Measurements from ENCODE around the gene WDR62.
"Not testable (repeated sequence)": the region's sequence is repeated elsewhere in the genome, so short reads cannot be mapped to it uniquely, and the experiment has no call there.

The WDR62 gene

GRCh38 chr19:36058481-36059179 lies 3.9 kb downstream of the WDR62 start:
- Histone ChIP-seq H3K9ac (ENCODE audit: low read depth in 1 of 2, low read length in 2 of 2) (no peak overlapping the region), H3K4me1 (ENCODE audit: control insufficient read depth in 1 of 2, insufficient read depth in 2 of 2, low read length in 2 of 2) (peaks cover 14 to 21% of the 10 kb centered on the region in 2 donors), H3K27ac (ENCODE audit: low read depth, low read length) (no peak overlapping the region)

GRCh38 chr19:36059180-36059910 lies 4.6 kb downstream of the WDR62 start:
- H3K27me3 ChIP-seq (ENCODE audit: control insufficient read depth in 1 of 2, insufficient read depth in 2 of 2, low read length in 2 of 2) = no peaks in the 10 kb centered on the region
- H3K27ac ChIP-seq (ENCODE audit: low read depth, low read length) = no peak overlapping the region
- H3K9ac ChIP-seq (ENCODE audit: low read depth in 1 of 2, low read length in 2 of 2) = no peak overlapping the region

More at GRCh38 chr19:36058481-36059179, 3.9 kb downstream of the WDR62 start:
- Histone ChIP-seq H3K27me3 (ENCODE audit: control insufficient read depth in 1 of 2, insufficient read depth in 2 of 2, low read length in 2 of 2) (no peaks in the 10 kb centered on the region), H3K4me3 (ENCODE audit: low read depth in 1 of 2, low read length in 2 of 2) (no peak overlapping the region), H3K9me3 (ENCODE audit: control insufficient read depth in 1 of 2, low read length in 2 of 2) (no peaks in the 10 kb centered on the region), H3K36me3 (ENCODE audit: control insufficient read depth in 1 of 2, insufficient read depth in 2 of 2, low read length in 2 of 2) (peaks cover 0 to 4% of the 10 kb centered on the region in 2 donors)

GRCh38 chr19:36060430-36060829 lies 5.7 kb downstream of the WDR62 start:
- H3K4me1 ChIP-seq (ENCODE audit: control insufficient read depth in 1 of 2, insufficient read depth in 2 of 2, low read length in 2 of 2) = peaks cover 8 to 17% of the 10 kb centered on the region in 2 donors
- no peak overlapping the region for H3K4me3 ChIP-seq (ENCODE audit: low read depth in 1 of 2, low read length in 2 of 2)
- H3K9ac ChIP-seq (ENCODE audit: low read depth in 1 of 2, low read length in 2 of 2) = no peak overlapping the region
- no peaks in the 10 kb centered on the region for H3K9me3 ChIP-seq (ENCODE audit: control insufficient read depth in 1 of 2, low read length in 2 of 2)
- H3K27ac ChIP-seq (ENCODE audit: low read depth, low read length) = no peak overlapping the region
- H3K36me3 ChIP-seq (ENCODE audit: control insufficient read depth in 1 of 2, insufficient read depth in 2 of 2, low read length in 2 of 2) = peaks cover 0 to 4% of the 10 kb centered on the region in 2 donors
- no peaks in the 10 kb centered on the region for H3K27me3 ChIP-seq (ENCODE audit: control insufficient read depth in 1 of 2, insufficient read depth in 2 of 2, low read length in 2 of 2)

More at GRCh38 chr19:36059180-36059910, 4.6 kb downstream of the WDR62 start:
- H3K4me3 ChIP-seq (ENCODE audit: low read depth in 1 of 2, low read length in 2 of 2) = no peak overlapping the region
- H3K9me3 ChIP-seq (ENCODE audit: control insufficient read depth in 1 of 2, low read length in 2 of 2) = no peaks in the 10 kb centered on the region
- H3K4me1 ChIP-seq (ENCODE audit: control insufficient read depth in 1 of 2, insufficient read depth in 2 of 2, low read length in 2 of 2) = peaks cover 14 to 21% of the 10 kb centered on the region in 2 donors
- H3K36me3 ChIP-seq (ENCODE audit: control insufficient read depth in 1 of 2, insufficient read depth in 2 of 2, low read length in 2 of 2) = peaks cover 0 to 4% of the 10 kb centered on the region in 2 donors

- no peak overlapping the region for H3K9ac ChIP-seq (ENCODE audit: low read depth in 1 of 2, low read length in 2 of 2)
- H3K4me3 ChIP-seq (ENCODE audit: low read depth in 1 of 2, low read length in 2 of 2) = no peak overlapping the region
- H3K27me3 ChIP-seq (ENCODE audit: control insufficient read depth in 1 of 2, insufficient read depth in 2 of 2, low read length in 2 of 2) = no peaks in the 10 kb centered on the region
- no peak overlapping the region for H3K27ac ChIP-seq (ENCODE audit: low read depth, low read length)
- H3K4me1 ChIP-seq (ENCODE audit: control insufficient read depth in 1 of 2, insufficient read depth in 2 of 2, low read length in 2 of 2) = peaks cover 5 to 12% of the 10 kb centered on the region in 2 donors
- H3K9me3 ChIP-seq (ENCODE audit: control insufficient read depth in 1 of 2, low read length in 2 of 2) = no peaks in the 10 kb centered on the region
- H3K36me3 ChIP-seq (ENCODE audit: control insufficient read depth in 1 of 2, insufficient read depth in 2 of 2, low read length in 2 of 2) = peaks cover 0 to 7% of the 10 kb centered on the region in 2 donors
Observed at GRCh38 chr19:36061367-36061766, 6.7 kb downstream of the WDR62 start.

- no peak overlapping the region for H3K9ac ChIP-seq (ENCODE audit: low read depth in 1 of 2, low read length in 2 of 2)
- H3K4me3 ChIP-seq (ENCODE audit: low read depth in 1 of 2, low read length in 2 of 2) = no peak overlapping the region
Observed at GRCh38 chr19:36064826-36065225, 10.1 kb downstream of the WDR62 start.

GRCh38 chr19:36067681-36068080 lies 13.0 kb downstream of the WDR62 start:
- Histone ChIP-seq H3K36me3 (ENCODE audit: control insufficient read depth in 1 of 2, insufficient read depth in 2 of 2, low read length in 2 of 2) (peaks cover 3 to 5% of the 10 kb centered on the region in 2 donors), H3K9me3 (ENCODE audit: control insufficient read depth in 1 of 2, low read length in 2 of 2) (no peaks in the 10 kb centered on the region), H3K27ac (ENCODE audit: low read depth, low read length) (no peak overlapping the region), H3K9ac (ENCODE audit: low read depth in 1 of 2, low read length in 2 of 2) (no peak overlapping the region), H3K27me3 (ENCODE audit: control insufficient read depth in 1 of 2, insufficient read depth in 2 of 2, low read length in 2 of 2) (no peaks in the 10 kb centered on the region), H3K4me1 (ENCODE audit: control insufficient read depth in 1 of 2, insufficient read depth in 2 of 2, low read length in 2 of 2) (no peaks in the 10 kb centered on the region), H3K4me3 (ENCODE audit: low read depth in 1 of 2, low read length in 2 of 2) (no peak overlapping the region)

More at GRCh38 chr19:36064826-36065225, 10.1 kb downstream of the WDR62 start:
- Histone ChIP-seq H3K4me1 (ENCODE audit: control insufficient read depth in 1 of 2, insufficient read depth in 2 of 2, low read length in 2 of 2) (no peaks in the 10 kb centered on the region), H3K9me3 (ENCODE audit: control insufficient read depth in 1 of 2, low read length in 2 of 2) (no peaks in the 10 kb centered on the region), H3K27me3 (ENCODE audit: control insufficient read depth in 1 of 2, insufficient read depth in 2 of 2, low read length in 2 of 2) (no peaks in the 10 kb centered on the region), H3K27ac (ENCODE audit: low read depth, low read length) (no peak overlapping the region), H3K36me3 (ENCODE audit: control insufficient read depth in 1 of 2, insufficient read depth in 2 of 2, low read length in 2 of 2) (peaks cover 5 to 6% of the 10 kb centered on the region in 2 donors)

- H3K4me3 ChIP-seq (ENCODE audit: low read depth in 1 of 2, low read length in 2 of 2); H3K9ac ChIP-seq (ENCODE audit: low read depth in 1 of 2, low read length in 2 of 2); H3K4me1 ChIP-seq (ENCODE audit: control insufficient read depth in 1 of 2, insufficient read depth in 2 of 2, low read length in 2 of 2); H3K9me3 ChIP-seq (ENCODE audit: control insufficient read depth in 1 of 2, low read length in 2 of 2); H3K27me3 ChIP-seq (ENCODE audit: control insufficient read depth in 1 of 2, insufficient read depth in 2 of 2, low read length in 2 of 2); H3K36me3 ChIP-seq (ENCODE audit: control insufficient read depth in 1 of 2, insufficient read depth in 2 of 2, low read length in 2 of 2); H3K27ac ChIP-seq (ENCODE audit: low read depth, low read length): not testable (repeated sequence)
Observed at GRCh38 chr19:36068810-36069499, 14.3 kb downstream of the WDR62 start.

GRCh38 chr19:36072081-36072480 lies 17.4 kb downstream of the WDR62 start:
- no peak overlapping the region for H3K27ac ChIP-seq (ENCODE audit: low read depth, low read length)
- H3K9ac ChIP-seq (ENCODE audit: low read depth in 1 of 2, low read length in 2 of 2) = no peak overlapping the region
- no peaks in the 10 kb centered on the region for H3K27me3 ChIP-seq (ENCODE audit: control insufficient read depth in 1 of 2, insufficient read depth in 2 of 2, low read length in 2 of 2)
- no peaks in the 10 kb centered on the region for H3K9me3 ChIP-seq (ENCODE audit: control insufficient read depth in 1 of 2, low read length in 2 of 2)
- no peak overlapping the region for H3K4me3 ChIP-seq (ENCODE audit: low read depth in 1 of 2, low read length in 2 of 2)
- peaks cover 0 to 2% of the 10 kb centered on the region in 2 donors for H3K36me3 ChIP-seq (ENCODE audit: control insufficient read depth in 1 of 2, insufficient read depth in 2 of 2, low read length in 2 of 2)
- H3K4me1 ChIP-seq (ENCODE audit: control insufficient read depth in 1 of 2, insufficient read depth in 2 of 2, low read length in 2 of 2) = no peaks in the 10 kb centered on the region

GRCh38 chr19:36073121-36073876 lies 18.6 kb downstream of the WDR62 start:
- Histone ChIP-seq H3K27me3 (ENCODE audit: control insufficient read depth in 1 of 2, insufficient read depth in 2 of 2, low read length in 2 of 2) (no peaks in the 10 kb centered on the region), H3K9ac (ENCODE audit: low read depth in 1 of 2, low read length in 2 of 2) (no peak overlapping the region), H3K9me3 (ENCODE audit: control insufficient read depth in 1 of 2, low read length in 2 of 2) (no peaks in the 10 kb centered on the region), H3K4me1 (ENCODE audit: control insufficient read depth in 1 of 2, insufficient read depth in 2 of 2, low read length in 2 of 2) (no peaks in the 10 kb centered on the region), H3K27ac (ENCODE audit: low read depth, low read length) (no peak overlapping the region), H3K36me3 (ENCODE audit: control insufficient read depth in 1 of 2, insufficient read depth in 2 of 2, low read length in 2 of 2) (no peaks in the 10 kb centered on the region), H3K4me3 (ENCODE audit: low read depth in 1 of 2, low read length in 2 of 2) (no peak overlapping the region)
